HFFc6 (cell line): ENCODE data around the gene TRABD2B. TPM values are rescaled to one million over a fixed set of nuclear protein-coding genes. Genes with fewer than 3 reads are reported as not detected.

Source experiments
- DNase-seq: peaks from one replicate; pipeline ENCODE4 v3.0.0-alpha.2; 2018
- H3K27ac Mint-ChIP-seq: 2 replicates; pipeline ENCODE4 v1.8.0; 2020; ENCODE audit warnings: mild to moderate bottlenecking, mixed read lengths
- H3K27me3 Mint-ChIP-seq: 2 replicates; pipeline ENCODE4 v1.8.0; 2021; ENCODE audit warnings: mild to moderate bottlenecking, moderate library complexity, mixed read lengths; ENCODE audit not compliant: insufficient read depth
- H3K36me3 Mint-ChIP-seq: 2 replicates; pipeline ENCODE4 v1.8.0; 2021; ENCODE audit warnings: low read depth, mixed read lengths
- H3K4me1 Mint-ChIP-seq: 2 replicates; pipeline ENCODE4 v1.8.0; 2020; ENCODE audit warnings: low read depth, mixed read lengths
- H3K4me3 Mint-ChIP-seq: 2 replicates; pipeline ENCODE4 v1.8.0; 2020; ENCODE audit warnings: mild to moderate bottlenecking, moderate library complexity, mixed read lengths
- H3K9me3 Mint-ChIP-seq: 2 replicates; pipeline ENCODE4 v1.8.0; 2020; ENCODE audit warnings: mild to moderate bottlenecking, mixed read lengths
- CTCF ChIP-seq: fragments of 200-600 bp; sonication (generic); IDR thresholded peaks from 2 replicates; pipeline ENCODE4 v1.5.0; 2021; ENCODE audit warnings: antibody characterized with exemption, mild to moderate bottlenecking
- total RNA-seq, 6 experiments: library from RNA; stranded (reverse); fragmentation: NEBNext Ultra II Directional; extraction: Animal tissue kit (Norgen Biotek cat#: 25700); gene quantifications; 2 replicates in 1 of 6; 3 replicates in 5 of 6; pipeline ENCODE4 v1.2.3, GENCODE V29; 2021

The TRABD2B gene
- total RNA-seq, 6 experiments from 2014 or later = not detected

GRCh38 chr1:47795102-47795501, 202.1 kb downstream of the TRABD2B start:
- DNase-seq = no peak
- Mint-ChIP-seq H3K36me3 (no peaks in the 10 kb centered on the region), H3K9me3 (peaks cover 69% of the 10 kb centered on the region), H3K27me3 (peaks cover 3% of the 10 kb centered on the region; the same call in 1 of the 2 replicates), H3K4me3 (no peak overlapping the region), H3K27ac (no peak overlapping the region), H3K4me1 (no peaks in the 10 kb centered on the region)
- TF ChIP-seq CTCF = no peak

GRCh38 chr1:47794530-47794929, 202.7 kb downstream of the TRABD2B start:
- Mint-ChIP-seq H3K9me3 (peaks cover 67% of the 10 kb centered on the region), H3K27me3 (peaks cover 3% of the 10 kb centered on the region; the same call in 1 of the 2 replicates), H3K36me3 (no peaks in the 10 kb centered on the region), H3K4me1 (no peaks in the 10 kb centered on the region), H3K27ac (no peak overlapping the region), H3K4me3 (no peak overlapping the region)
- DNase-seq = no peak
- no peak for TF ChIP-seq CTCF

GRCh38 chr1:47794081-47794480, 203.1 kb downstream of the TRABD2B start:
- Mint-ChIP-seq H3K27me3 (peaks cover 3% of the 10 kb centered on the region; the same call in 1 of the 2 replicates), H3K4me1 (no peaks in the 10 kb centered on the region), H3K4me3 (no peak overlapping the region), H3K36me3 (no peaks in the 10 kb centered on the region), H3K9me3 (peaks cover 69% of the 10 kb centered on the region), H3K27ac (no peak overlapping the region)
- DNase-seq = no peak
- TF ChIP-seq CTCF = no peak

- H3K4me3 Mint-ChIP-seq = no peak overlapping the region
- no peak overlapping the region for H3K27ac Mint-ChIP-seq
- TF ChIP-seq CTCF = no peak
- no peak for DNase-seq
- H3K9me3 Mint-ChIP-seq = peaks cover 66% of the 10 kb centered on the region
- no peaks in the 10 kb centered on the region for H3K36me3 Mint-ChIP-seq
- H3K4me1 Mint-ChIP-seq = no peaks in the 10 kb centered on the region
- H3K27me3 Mint-ChIP-seq = peaks cover 3% of the 10 kb centered on the region; the same call in 1 of the 2 replicates
Observed at GRCh38 chr1:47793563-47793962, 203.6 kb downstream of the TRABD2B start.

GRCh38 chr1:47792779-47793178, 204.4 kb downstream of the TRABD2B start:
- H3K27ac Mint-ChIP-seq = no peak overlapping the region

More at GRCh38 chr1:47792779-47793178, 204.4 kb downstream of the TRABD2B start:
- TF ChIP-seq CTCF = no peak
- H3K27me3 Mint-ChIP-seq = peaks cover under 1% of the 10 kb centered on the region; the same call in 1 of the 2 replicates
- no peak overlapping the region for H3K4me3 Mint-ChIP-seq
- peaks cover 59% of the 10 kb centered on the region for H3K9me3 Mint-ChIP-seq
- H3K4me1 Mint-ChIP-seq = no peaks in the 10 kb centered on the region
- DNase-seq = no peak
- no peaks in the 10 kb centered on the region for H3K36me3 Mint-ChIP-seq
